GM18907 (cell line): Measurements from ENCODE around the gene DEXI.
"Not testable (repeated sequence)": the region's sequence is repeated elsewhere in the genome, so short reads cannot be mapped to it uniquely, and the experiment has no call there.

Experiments used
- ATAC-seq: cut with Tn5 transposase; IDR thresholded peaks from one replicate; pipeline ENCODE4 v1.9.1; 2021; ENCODE audit warnings: mild to moderate bottlenecking, moderate library complexity; ENCODE audit not compliant: unreplicated experiment

The DEXI gene

GRCh38 chr16:10929853-10930754 is 12.2 kb downstream of the DEXI start:
- no peak for ATAC-seq

DNA sequence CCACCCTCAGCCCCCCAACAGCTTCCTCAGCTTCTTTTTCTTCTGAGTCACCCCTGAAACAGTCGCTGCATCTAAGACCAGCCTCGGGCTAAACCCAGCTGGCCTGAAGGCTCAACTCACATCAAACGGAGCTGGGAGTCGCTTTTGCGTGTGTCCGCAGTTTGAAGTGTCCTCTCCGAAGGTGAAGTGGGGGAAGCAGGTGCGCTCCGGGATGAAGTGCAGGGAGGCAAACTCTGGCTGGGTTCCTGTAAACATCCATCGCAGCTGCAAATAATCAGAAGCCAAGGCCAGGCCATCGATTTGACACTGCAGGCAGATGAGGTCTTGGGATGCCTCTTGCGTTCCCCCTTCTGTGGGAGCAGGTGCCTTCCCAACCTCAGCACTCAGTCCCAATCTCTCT is 13.2 kb downstream of the DEXI start:
- ATAC-seq: not testable (repeated sequence)

DNA sequence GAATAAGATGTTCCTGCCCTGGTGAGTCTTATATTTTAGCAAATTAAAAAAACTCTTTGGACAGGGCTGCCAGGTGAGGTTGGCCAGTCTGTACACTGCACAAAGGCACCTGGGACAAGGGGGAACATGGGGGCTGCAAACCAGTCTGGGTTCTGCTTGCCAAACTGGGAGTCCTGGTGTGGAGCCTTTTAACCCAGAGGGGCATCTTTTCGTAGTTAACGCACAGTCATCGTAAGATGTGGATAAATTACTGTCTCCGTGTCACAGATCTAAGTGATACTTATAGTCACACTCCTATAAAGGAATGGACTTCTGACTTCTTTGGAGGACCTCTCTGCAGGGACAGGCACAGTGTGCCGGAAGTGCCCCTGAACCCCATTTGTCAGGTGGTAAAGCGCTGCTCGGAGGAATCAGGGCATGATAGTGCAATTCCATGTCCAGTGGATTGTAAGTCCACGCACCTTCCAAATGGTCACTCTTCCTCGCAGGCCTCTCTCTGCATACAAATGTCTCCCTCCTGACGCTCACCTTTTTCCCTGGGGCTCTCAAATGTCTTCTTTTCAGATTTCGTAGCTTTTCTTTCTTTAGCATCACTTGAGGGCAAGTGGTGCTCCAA is 14.7 kb downstream of the DEXI start:
- no peak for ATAC-seq

GRCh38 chr16:10926867-10927266 is 15.4 kb downstream of the DEXI start:
- ATAC-seq: no peak

GRCh38 chr16:10926094-10926493 is 16.2 kb downstream of the DEXI start:
- no peak for ATAC-seq

DNA sequence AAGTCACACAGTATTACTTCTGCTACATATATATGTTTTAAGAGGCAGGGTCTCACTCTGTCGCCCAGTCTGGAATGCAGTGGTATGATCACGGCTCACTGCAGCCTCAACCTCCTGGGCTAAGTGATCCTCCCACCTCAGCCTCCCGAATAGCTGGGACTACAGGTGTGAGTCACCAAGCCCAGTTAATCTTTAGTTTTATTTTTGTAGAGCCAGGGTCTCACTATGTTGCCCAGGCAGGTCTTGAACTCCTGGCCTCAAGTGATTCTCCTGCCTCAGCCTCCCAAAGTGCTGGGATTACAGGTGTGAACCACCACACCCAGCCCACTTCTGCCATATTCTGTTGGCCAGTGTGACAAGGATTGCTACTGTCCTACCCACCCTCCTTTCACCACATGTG is 17.0 kb downstream of the DEXI start:
- not testable (repeated sequence) for ATAC-seq

GRCh38 chr16:10923650-10924214 is 18.5 kb downstream of the DEXI start:
- no peak for ATAC-seq

- ATAC-seq: no peak
Measured at GRCh38 chr16:10923146-10923649, 19.1 kb downstream of the DEXI start.

DNA sequence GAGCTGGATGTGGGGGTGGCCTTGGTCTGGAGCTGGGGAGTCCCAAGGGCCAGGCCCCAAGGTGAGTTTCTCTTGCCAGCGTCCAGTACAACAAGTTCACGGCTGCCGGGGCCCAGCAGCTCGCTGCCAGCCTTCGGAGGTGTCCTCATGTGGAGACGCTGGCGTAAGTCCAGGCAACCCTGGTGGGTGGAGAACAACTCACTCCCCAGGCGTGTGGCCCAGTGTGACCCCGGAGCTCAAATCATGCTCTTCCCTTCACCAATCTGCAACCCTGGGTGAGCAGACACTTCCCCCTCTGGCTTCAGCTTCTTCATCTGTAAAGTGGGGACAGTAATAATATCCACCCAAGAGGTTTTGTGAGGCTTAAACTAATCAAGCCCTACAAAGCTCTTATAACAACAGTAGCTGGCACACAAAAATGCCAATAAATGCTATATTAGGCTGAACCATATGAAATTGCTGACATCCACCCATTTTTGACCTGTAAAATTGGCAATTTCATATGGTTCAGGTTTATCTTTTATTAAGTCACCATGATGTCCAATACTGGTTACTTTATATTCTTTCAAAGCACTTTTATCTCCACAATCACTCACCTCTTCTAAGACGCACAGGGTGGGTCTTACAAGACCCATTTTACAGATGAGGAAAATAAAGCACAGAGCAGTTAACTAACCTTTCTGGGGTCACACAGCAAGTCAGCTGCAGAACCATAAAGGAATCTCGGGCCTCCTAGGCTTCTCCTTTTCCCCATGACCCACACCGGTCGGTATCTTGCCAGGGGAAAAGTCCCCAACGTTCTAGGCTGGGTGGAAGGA is 19.7 kb downstream of the DEXI start:
- no peak for ATAC-seq

- ATAC-seq: no peak
Measured at GRCh38 chr16:10921536-10922327, 20.5 kb downstream of the DEXI start.

GRCh38 chr16:10920726-10921427 is 21.4 kb downstream of the DEXI start:
- ATAC-seq: no peak

DNA sequence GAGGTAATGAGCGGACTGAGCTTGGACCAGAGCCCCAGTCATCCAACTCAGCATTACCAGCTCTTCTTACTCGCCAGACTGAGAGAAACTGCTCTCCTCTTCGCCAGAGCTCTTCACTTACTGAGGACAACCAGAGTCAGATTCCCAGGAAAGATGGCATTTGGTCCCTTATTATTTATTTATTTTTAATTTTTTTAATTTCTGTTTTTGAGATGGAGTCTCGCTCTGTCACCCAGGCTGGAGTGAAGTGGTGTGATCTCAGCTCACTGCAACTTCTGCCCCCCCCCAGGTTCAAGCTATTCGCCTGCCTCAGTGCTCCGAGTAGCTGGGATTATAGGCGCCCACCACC is 23.3 kb downstream of the DEXI start:
- no peak for ATAC-seq

GRCh38 chr16:10918294-10919002 is 23.8 kb downstream of the DEXI start:
- no peak for ATAC-seq

- ATAC-seq: no peak
Measured at GRCh38 chr16:10916534-10916933, 25.7 kb downstream of the DEXI start.

DNA sequence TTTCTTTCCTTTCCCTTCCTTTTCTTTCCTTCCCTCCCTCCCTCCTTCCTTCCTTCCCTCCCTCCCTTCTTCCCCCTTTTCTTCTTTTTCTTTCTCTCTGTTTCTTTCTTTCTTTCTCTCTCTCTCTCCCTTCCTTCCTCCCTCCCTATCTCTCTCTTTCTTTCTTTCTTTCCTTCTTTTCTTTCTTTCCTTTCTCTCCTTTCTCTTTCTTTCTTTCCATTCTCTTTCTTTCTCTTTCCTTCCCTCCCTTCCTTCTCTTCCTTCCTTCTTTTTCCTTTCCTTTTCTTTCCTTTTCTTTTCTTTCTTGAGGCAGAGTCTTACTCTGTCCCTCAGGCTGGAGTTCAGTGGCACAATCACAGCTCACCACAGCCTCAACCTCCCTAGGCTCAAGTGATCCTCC is 31.0 kb downstream of the DEXI start:
- no peak for ATAC-seq

GRCh38 chr16:10907757-10908045 is 34.6 kb downstream of the DEXI start:
- no peak for ATAC-seq

DNA sequence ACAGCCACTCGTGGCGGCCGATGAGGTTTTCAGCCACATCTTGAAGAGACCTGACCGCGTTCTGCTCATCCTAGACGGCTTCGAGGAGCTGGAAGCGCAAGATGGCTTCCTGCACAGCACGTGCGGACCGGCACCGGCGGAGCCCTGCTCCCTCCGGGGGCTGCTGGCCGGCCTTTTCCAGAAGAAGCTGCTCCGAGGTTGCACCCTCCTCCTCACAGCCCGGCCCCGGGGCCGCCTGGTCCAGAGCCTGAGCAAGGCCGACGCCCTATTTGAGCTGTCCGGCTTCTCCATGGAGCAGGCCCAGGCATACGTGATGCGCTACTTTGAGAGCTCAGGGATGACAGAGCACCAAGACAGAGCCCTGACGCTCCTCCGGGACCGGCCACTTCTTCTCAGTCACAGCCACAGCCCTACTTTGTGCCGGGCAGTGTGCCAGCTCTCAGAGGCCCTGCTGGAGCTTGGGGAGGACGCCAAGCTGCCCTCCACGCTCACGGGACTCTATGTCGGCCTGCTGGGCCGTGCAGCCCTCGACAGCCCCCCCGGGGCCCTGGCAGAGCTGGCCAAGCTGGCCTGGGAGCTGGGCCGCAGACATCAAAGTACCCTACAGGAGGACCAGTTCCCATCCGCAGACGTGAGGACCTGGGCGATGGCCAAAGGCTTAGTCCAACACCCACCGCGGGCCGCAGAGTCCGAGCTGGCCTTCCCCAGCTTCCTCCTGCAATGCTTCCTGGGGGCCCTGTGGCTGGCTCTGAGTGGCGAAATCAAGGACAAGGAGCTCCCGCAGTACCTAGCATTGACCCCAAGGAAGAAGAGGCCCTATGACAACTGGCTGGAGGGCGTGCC is 35.1 kb downstream of the DEXI start:
- ATAC-seq: no peak

DNA sequence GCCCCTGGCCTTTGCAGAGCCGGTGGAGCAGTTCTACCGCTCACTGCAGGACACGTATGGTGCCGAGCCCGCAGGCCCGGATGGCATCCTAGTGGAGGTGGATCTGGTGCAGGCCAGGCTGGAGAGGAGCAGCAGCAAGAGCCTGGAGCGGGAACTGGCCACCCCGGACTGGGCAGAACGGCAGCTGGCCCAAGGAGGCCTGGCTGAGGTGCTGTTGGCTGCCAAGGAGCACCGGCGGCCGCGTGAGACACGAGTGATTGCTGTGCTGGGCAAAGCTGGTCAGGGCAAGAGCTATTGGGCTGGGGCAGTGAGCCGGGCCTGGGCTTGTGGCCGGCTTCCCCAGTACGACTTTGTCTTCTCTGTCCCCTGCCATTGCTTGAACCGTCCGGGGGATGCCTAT is 35.8 kb downstream of the DEXI start:
- no peak for ATAC-seq
